GM18520 (cell line): ENCODE results near the gene GNG2.

Source experiments
- ATAC-seq: cut with Tn5 transposase; IDR thresholded peaks from one replicate; pipeline ENCODE4 v1.9.1; 2021; ENCODE audit not compliant: unreplicated experiment

The GNG2 gene

DNA sequence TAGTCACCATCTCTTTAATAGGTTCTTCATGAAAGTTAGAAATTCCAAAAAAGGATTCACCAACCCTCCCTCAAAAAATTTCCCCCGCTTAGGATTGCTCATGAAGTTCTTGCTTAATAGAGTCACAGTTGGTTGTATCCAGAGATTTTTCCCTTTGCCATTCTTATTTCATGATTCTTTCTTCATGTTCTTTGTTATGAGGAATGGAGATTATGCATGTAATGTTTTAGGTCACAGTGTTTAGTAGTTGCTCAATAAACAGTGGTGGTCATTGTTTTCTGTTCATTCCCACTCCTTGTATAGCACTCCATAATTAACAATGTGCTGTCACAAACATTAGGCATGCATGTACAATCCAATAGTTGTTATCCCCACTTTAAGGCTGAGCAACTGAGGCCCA, 77.7 kb downstream of the GNG2 start:
- ATAC-seq = no peak

DNA sequence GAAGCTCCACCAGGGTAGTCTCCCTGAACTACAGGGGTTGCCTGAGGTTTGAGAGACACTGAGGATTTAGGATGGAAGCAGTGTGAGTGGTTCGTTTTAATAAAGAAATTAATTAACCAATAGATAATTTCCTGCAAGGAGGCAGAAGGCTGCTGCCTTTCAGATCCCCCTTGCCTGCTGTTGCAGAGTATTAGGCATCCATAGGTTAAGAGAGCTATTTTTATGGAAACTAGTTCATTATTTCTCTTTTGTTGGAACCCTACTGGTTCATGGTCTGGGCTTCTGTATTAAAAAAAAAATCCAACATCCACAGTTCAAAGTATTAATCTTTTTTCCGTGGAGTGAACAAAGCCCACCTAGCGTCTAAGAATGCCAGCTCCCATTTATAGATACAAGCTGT, 78.4 kb downstream of the GNG2 start:
- no peak for ATAC-seq

DNA sequence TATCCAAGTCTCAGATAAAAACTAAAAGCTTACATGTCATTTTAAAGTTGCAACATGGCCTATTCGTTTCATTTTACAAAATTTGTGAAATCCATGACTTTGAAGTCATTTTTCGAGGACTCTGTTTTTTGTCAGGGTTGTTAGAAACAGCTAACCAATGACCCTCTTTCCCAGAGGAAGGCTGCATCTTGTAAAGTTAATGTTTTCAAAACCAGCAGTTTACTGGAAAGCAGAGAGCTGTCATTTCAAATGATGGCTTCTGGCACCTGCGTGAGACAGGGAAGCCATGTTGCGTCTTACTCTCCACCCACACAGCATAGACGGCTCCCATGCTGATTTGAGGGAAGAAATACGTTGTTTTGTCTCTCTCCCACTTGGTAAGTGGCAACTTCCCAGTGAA, 78.8 kb downstream of the GNG2 start:
- ATAC-seq = no peak

DNA sequence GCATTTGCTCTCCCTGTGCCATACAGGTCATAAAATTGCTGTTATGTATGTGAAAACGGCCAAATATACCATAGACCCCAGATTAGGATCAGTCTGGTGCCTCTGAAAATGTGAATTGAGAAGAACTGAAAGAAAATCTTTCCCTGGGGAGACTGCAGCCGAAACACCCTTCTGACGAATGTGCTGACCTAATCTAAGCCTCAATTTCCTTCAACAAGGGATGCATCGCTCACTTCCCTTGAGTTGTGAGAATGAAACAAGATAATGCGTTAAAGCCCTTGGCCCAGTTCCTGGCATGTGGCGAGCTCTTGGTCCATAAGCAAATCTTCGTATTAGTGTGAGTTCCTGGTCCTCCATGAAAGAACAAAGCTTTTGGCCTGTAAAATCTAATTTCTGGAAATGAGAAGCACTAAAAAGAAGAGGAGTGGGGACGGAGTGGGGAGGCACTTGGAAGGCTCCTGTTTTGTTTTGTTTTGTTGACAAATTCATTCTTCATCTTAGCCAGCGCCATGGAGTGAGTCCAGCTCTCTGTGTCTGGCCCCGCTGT, 79.4 kb downstream of the GNG2 start:
- ATAC-seq = no peak

DNA sequence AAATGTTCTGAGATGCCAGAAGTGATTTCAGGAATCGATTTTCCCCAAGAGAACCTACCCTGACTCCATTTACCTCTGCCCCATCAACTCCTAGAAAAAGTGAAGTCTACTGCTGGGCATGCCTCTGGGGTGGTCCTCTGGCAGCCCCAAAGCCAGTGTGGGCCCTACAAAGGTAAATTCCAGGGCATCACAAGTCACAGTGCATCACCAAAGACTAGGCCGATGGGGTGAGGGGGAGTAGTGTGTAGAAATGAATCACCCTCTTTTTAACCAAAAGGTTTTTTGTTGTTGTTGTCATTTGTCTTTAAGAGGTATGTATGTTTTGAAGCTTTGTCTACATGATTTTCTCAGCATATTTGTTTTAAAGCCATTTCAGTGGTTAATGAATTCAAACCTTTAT, 82.6 kb downstream of the GNG2 start:
- ATAC-seq = no peak

DNA sequence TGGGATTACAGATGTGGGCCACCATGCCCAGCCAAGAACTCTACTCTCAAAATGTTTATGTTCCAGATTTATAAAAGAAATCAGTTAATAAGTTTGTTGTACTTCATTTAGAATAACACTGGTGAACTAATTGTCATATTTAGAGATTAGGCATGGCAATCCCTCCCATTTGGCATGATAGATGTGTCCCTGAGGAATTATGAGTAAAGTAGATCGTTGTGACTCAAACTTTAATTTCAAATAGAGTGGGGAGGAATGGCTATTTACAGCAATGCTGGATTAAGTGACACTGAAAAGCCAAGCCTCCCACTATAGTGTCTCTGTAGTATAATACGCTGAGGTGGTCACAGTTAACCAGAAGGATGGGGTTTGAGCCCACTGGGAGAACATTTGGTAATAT, 89.6 kb downstream of the GNG2 start:
- ATAC-seq = no peak

DNA sequence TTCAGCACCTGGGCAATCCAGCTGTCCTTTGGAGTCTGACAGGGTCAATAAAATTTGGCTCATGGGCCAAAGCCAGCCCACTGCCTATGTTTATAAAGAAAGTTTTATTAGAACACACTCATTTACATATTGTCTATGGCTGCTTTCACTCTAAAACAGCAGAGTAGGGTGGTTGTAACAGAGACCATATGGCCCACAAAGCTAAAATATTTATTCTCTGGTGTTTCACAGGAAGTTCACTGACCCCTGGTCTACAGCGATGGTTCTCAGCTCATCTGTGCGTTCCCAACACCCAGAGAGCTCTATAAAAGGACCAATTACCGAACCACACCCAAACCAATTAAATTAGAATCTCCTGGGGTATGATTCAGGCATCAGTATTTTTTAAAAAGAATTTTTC, 91.2 kb downstream of the GNG2 start:
- ATAC-seq = no peak

DNA sequence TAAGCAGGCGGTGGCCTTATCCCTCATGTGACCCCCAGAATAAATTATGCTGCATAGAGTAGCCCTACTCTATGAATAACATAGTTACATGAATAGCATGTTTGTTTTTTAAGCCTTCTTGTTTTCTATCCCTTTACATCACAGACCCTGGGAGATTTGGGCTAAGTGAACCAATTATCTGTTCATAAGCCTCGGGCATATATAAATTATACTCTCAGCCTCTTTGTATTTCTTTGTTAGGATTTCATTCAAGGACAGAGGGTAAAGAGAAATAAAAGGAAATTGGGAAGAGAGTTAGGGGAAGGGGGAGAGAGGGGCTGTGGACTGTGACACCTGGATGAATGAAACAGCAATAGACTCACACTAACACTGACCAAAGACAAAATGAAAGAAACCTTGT, 93.6 kb downstream of the GNG2 start:
- ATAC-seq = no peak

DNA sequence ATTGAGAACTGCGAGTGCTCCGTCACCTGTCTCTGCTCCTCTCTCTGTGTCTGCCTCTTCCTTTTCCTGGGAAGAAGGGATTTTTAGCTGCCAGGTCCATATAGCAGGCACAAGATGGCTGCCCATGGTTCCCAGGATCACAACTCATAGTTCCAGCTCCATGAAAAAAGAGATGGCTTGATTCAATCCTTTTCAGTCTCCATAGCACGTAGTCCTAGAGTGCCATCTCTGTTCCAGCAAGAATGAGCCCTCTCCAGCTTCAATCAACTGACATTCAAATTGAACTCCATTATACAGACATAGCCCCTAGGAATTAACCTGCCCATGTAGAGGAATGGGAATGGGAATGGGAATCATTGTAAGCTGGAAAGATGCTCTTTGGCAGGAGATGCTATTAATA, 94.2 kb downstream of the GNG2 start:
- no peak for ATAC-seq

DNA sequence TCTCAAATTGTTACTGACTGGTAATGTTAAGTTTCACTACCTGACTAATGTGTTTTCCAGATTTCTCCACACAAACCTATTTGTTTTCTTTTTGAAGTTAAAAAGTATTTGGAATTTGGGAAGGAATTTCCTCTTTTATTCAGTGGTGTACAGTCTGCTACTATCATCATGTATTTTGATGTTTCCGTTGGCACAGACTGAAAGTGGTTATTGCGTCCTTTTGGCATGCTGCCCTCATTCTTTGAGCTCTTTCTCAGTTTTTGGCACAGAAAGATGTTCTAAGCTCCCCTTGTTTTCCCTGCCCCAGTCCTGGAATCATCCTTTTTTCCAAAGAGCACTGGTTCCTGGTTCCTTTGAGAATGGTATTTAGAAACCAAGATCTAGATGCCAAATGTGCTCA, 97.5 kb downstream of the GNG2 start:
- ATAC-seq = no peak

DNA sequence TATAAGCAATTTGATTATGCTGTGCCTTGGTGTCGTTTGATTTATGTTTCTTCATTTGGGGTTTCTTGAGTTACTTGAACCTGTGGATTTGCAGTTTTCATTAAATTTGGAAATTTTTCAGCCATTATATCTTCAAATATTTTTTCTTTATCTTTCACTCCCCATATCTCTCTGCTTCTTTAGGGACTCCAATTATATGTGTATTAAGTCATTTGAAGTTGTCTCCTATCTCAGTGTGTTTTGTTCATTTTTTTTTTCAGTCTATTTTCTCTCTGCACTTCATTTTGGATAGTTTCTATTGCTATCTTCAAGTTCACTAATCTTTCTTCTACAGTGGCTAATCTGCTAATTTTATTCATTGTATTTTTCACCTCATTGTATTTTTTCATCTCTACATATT, 99.5 kb downstream of the GNG2 start:
- ATAC-seq = no peak

DNA sequence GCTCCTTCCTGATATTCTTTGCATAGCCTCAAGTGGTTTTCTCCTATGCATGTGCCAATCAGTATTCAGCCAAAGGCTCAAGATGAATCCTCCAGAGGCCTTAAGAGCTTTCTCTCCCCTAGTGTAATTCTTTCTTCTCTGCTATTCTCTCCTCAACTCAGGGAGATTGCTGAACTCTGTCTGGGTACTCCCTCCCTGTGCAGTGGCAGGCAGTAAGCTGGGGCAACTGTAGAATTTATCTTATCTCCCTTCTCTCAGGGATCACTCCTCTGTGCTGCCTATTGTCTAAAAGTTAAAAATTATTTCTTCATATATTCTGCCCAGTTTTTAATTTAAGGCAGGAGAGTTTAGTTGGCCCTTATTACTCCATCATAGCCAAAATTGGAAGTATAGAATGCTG, 100.5 kb downstream of the GNG2 start:
- ATAC-seq = no peak

DNA sequence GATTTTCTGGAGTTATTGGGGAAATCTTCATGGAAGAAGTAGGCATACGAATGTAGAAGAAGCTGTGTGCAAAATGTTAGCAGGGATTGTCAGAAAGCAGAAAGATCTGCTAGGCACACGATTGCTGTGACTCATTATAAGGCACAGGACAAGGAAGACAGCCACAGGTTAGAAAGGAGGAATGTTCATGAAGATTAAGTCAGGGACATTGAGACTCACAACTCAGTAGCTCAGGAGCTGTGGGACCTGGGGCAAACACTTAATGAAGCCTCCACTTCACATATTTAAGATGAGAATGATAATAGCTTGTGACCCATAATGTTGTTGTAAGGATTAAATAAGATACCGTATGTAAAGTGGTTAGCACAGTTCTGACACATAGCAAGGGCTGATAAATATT, 102.3 kb downstream of the GNG2 start:
- no peak for ATAC-seq

DNA sequence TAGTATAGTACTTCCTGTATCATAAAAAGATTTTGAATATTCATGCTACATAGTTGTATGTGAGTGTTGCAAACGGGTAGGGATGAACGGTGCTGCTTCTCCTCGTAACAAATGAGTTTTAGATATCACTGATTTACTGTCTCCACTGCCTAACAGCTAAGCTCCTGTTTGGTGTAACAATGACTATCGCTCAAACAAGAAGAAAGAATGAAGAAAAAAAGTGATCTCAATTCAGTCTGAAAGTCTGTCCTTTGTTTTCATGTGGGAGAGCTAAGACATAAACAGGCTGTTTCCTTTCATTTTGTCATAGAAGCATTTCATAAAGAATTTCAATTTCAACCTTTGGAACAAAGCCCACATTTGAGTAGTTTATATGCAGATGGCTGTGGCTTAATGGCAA, 102.9 kb downstream of the GNG2 start:
- no peak for ATAC-seq

DNA sequence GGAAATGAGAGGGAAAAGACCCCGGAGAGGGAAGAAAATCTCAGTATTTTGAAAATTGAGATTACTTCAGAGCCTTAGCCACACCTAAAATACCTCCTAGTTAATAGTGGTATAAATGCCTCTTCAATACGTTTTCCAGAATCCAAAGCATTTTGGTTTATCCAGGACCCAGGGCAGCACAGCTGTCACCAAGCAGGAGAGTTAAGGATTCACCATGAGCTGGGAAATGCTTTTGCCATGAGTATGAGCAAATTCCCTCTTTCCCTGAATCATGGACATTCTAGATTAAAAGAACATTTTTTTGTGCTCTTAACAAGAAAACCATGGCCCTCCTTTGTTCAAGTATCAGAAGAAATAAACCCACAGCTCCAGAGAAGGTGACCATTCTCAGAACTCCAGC, 107.1 kb downstream of the GNG2 start:
- no peak for ATAC-seq

DNA sequence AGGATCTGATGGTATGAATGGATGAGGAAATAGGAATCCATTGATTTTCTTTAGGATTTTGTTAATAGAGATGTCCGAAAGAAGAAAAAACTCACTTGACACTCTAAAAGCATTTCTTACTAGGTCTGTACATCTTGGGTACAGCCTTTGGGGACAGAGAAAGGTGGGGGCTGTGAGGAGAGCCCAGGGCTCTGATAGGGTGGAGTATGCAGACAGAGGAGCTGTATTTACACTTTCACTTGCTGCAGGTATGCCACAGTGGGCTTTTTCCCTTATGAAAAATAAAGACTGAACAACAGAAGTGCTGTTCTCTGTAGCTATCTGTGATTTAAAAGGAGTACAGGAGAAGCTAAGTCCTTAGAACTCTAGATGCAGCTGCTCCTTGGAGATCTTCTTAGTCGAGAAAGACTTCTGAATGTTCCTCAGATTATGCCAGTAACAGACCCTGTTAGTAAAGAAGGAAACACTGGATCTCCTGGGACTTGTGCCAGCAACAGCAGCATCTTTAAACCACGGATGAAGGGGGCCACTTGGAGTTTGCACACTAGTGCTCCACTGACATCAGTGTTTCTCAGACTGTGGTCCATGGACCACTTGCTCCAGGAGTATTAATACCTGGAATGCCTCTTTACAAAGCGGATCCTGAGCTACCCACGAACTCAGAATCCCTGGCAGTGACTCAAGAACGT, 109.6 kb downstream of the GNG2 start:
- no peak for ATAC-seq

DNA sequence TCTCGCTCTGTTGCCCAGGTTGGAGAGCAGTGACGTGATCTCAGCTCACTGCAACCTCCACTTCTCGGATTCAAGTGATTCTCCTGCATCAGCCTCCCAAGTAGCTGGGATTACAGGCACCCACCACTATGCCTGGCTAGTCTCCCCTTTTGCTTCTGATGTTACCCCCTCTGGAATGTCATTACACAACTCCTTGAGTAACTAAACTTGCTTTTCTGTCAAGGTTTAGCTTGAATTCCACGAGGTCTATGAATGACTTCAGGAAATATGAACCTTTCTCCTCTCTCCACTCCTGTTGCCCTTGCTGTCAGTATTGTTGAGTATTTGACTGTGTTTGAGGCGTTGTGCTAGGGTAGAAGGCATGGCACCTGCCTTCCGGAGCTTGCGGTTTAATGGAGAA, 112.2 kb downstream of the GNG2 start:
- ATAC-seq = no peak

DNA sequence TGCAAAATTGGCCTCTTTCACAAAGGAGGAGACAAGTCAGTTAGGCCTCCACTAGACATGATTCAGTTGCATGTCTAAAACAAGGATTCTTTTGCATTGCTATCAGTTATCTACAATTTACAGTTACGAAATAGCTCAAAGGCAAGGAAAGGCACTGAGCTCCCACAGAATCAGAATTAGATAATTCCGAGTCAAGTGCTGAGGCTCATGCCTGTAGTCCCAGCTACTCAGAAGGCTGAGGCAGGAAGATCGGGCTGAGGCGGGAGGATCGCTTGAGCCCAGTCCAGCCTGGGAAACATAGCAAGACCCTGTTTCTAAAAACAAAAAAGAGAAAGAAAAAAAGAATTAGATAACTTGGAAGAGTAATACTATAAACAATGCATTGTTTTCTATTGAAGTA, 116.7 kb downstream of the GNG2 start:
- no peak for ATAC-seq

DNA sequence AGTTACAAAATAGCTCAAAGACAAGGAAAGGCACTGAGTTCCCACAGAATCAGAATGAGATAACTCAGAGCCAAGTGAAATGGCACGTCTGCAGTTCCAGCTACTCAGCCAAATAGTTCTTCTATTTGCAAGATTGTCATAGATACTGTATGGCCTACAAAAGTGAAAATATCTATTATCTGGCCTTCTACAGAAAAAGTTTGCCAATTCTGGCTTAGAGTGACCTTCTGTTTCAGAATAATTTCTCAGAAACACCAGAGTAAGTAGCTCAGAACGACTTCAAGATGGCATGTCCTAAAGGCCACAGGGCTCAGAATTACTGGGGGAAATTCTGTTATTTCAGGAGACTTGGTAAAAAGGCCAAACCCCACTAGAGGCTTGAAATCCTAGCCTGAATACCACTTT, 118.3 kb downstream of the GNG2 start:
- no peak for ATAC-seq

DNA sequence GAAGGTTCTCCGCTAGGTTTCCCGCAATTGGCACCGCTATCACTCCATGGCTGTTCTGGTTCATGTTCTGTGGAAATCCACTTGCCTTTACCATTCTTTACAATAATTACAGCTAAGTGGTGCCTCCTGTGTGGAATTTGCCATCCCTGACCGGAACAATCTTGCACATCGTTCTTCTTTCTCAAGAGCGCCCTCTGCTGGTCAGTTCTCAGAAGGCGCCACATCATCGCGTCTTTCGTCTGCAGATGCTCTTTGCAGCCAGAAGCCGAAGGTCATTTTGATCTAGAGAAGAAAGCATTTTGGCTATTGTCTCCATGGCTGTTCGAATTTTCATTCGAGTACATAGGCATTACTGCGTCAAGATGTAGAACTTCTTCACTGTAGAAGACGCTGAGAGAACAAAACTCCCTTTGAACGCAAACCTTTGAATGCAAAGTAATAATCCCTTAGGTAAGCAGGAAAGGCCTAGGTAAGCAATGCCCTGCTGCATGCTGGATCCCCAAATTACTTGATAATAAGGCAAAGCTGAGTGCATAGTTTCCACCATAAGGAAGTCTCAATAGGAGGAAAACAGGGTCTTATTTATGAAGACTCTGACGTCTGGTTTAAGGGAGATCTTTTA, 118.8 kb downstream of the GNG2 start:
- ATAC-seq = no peak

DNA sequence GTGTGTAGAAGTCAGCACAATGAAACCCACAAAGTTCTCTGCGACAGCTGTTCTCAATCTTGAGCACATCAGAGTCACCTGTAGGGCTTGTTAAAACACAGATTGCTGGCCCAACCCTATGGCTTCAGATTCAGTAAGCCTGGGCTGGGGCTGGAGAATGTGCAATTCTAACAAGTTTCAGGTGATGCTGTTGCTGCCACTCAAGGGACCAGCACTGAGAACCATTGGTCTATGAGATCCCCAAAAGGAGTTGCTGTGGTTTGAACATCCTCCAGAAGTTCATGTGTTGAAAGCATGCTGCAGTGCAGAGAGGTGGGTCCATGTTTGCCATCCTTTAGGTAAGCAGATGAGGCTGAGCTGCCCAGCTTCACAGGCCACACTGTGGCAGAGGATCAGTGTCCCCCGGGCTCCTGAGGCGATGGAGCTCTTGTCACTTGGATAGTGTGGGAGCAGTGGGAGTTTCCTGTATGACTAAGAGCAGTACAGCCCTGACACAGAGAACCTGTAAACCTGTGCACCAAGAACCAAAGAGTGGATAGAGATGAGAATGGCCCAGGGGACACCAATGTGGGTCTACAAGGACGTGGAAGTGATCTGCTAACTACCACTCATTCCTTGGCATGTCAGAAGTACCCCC, 120.9 kb downstream of the GNG2 start:
- no peak for ATAC-seq

DNA sequence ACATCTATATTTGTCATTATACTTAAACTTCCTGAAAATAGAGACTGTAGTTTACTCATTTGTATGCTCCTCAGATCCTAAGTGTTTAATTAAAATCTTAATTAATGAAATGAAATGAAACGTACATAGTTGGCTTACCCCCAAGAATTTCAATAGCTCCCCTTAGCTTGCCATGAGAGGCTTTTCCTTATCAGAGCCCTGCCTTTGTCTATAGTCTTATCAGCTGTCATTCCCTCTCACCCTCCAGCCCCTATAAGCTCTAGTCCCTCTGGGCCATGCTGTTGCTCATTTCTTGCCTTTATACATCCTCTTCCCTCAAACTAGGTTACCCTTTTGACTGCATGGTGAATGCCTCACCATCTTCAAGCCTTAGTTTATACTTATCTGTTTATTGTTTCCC, 127.8 kb downstream of the GNG2 start:
- no peak for ATAC-seq
